ENCODE data around the gene FAM227B.

FAM227B gene

DNA sequence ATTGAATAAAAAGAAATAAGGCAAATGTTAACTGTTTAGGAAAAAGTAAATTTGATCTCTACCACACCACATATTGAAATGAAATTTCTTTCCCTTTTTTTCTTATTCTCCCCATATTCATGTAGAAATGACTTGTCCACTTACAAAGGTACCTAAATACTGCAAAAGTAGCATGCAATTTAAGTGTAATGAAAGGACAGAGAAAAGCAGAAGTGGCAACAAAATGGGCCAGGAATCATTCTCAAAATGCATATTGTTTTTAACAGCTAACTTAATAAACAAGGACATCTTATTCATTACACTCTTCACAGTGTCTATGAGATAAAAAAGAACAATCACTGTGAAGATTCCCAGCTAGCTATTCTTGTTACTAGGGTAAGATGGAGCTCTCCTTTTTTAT, 238.2 kb downstream of the FAM227B start:
- no peak for TF ChIP-seq TCF12 (IDR thresholded peaks at IDR 0.05; ENCODE audit: low read depth)
- no peak for TF ChIP-seq EP300 (IDR thresholded peaks at IDR 0.05; ENCODE audit: borderline replicate concordance)
- TF ChIP-seq, protein P1, sequence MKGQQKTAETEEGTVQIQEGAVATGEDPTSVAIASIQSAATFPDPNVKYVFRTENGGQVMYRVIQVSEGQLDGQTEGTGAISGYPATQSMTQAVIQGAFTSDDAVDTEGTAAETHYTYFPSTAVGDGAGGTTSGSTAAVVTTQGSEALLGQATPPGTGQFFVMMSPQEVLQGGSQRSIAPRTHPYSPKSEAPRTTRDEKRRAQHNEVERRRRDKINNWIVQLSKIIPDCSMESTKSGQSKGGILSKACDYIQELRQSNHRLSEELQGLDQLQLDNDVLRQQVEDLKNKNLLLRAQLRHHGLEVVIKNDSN (IDR thresholded peaks at IDR 0.05) = no peak
- TF ChIP-seq TEAD4 (IDR thresholded peaks at IDR 0.05) = no peak
- no peak for TF ChIP-seq CEBPB (IDR thresholded peaks at IDR 0.05)
- TF ChIP-seq EGR1 (IDR thresholded peaks at IDR 0.05) = no peak
- TF ChIP-seq TAF1 (IDR thresholded peaks at IDR 0.05; ENCODE audit: low read depth) = no peak
- TF ChIP-seq, protein P2, sequence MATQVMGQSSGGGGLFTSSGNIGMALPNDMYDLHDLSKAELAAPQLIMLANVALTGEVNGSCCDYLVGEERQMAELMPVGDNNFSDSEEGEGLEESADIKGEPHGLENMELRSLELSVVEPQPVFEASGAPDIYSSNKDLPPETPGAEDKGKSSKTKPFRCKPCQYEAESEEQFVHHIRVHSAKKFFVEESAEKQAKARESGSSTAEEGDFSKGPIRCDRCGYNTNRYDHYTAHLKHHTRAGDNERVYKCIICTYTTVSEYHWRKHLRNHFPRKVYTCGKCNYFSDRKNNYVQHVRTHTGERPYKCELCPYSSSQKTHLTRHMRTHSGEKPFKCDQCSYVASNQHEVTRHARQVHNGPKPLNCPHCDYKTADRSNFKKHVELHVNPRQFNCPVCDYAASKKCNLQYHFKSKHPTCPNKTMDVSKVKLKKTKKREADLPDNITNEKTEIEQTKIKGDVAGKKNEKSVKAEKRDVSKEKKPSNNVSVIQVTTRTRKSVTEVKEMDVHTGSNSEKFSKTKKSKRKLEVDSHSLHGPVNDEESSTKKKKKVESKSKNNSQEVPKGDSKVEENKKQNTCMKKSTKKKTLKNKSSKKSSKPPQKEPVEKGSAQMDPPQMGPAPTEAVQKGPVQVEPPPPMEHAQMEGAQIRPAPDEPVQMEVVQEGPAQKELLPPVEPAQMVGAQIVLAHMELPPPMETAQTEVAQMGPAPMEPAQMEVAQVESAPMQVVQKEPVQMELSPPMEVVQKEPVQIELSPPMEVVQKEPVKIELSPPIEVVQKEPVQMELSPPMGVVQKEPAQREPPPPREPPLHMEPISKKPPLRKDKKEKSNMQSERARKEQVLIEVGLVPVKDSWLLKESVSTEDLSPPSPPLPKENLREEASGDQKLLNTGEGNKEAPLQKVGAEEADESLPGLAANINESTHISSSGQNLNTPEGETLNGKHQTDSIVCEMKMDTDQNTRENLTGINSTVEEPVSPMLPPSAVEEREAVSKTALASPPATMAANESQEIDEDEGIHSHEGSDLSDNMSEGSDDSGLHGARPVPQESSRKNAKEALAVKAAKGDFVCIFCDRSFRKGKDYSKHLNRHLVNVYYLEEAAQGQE (IDR thresholded peaks at IDR 0.05; ENCODE audit: low read depth) = no peak

DNA sequence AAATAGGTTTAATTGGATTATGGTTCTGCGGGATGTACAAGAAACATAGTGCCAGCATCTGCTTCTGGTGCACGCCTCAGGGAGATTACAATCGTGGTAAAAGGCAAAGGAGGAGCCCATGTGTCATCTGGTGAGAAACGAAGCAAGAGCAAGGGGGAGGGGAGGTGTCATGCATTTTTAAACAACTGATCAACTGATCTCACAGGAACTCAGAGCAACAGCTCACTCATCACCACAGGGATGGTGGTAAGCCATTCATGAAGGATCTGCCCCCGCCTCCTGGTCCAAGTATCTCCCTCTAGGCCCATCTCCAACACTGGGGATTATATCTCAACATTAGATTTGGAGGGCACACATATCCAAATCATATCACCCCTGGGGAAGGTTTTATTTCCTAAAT, 239.7 kb downstream of the FAM227B start:
- no peak for TF ChIP-seq ZBTB7A (IDR thresholded peaks at IDR 0.05; ENCODE audit: low read depth)
- no peak for TF ChIP-seq YY1 (IDR thresholded peaks at IDR 0.05; ENCODE audit: low read depth)
- no peak for TF ChIP-seq TAF1 (IDR thresholded peaks at IDR 0.05; ENCODE audit: low read depth)

DNA sequence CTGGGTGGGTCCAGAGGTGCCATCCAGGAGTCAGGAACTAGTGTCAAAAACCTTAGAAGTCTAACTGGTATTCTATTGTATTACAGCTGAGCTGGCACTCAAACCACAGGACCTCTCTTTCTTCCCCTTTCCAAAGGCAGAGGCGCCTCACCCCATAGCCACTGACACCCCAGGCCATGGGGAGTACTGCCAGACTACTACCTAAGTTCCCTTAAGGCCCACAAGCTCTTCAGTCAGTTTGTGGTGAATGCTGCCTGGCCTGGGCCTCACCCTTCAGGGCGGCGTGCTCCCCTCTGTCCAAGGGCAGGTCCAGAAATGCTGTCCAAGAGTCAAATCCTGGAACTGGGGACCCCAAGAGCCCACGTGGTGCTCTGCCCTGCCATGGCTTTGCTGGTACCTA, 240.6 kb downstream of the FAM227B start:
- TF ChIP-seq TCF12 (IDR thresholded peaks at IDR 0.05; ENCODE audit: low read depth) = no peak
- no peak for TF ChIP-seq RAD21 (IDR thresholded peaks at IDR 0.05; ENCODE audit: low read depth)
- TF ChIP-seq TEAD4 (IDR thresholded peaks at IDR 0.05) = no peak
- TF ChIP-seq, protein P1 (IDR thresholded peaks at IDR 0.05) = no peak
- TF ChIP-seq CEBPB (IDR thresholded peaks at IDR 0.05) = no peak
- no peak for TF ChIP-seq TAF1 (IDR thresholded peaks at IDR 0.05; ENCODE audit: low read depth)
- no peak for TF ChIP-seq EGR1 (IDR thresholded peaks at IDR 0.05)
- TF ChIP-seq, protein P3, sequence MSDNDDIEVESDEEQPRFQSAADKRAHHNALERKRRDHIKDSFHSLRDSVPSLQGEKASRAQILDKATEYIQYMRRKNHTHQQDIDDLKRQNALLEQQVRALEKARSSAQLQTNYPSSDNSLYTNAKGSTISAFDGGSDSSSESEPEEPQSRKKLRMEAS (IDR thresholded peaks at IDR 0.05) = no peak
- TF ChIP-seq, protein P2 (IDR thresholded peaks at IDR 0.05; ENCODE audit: low read depth) = no peak

DNA sequence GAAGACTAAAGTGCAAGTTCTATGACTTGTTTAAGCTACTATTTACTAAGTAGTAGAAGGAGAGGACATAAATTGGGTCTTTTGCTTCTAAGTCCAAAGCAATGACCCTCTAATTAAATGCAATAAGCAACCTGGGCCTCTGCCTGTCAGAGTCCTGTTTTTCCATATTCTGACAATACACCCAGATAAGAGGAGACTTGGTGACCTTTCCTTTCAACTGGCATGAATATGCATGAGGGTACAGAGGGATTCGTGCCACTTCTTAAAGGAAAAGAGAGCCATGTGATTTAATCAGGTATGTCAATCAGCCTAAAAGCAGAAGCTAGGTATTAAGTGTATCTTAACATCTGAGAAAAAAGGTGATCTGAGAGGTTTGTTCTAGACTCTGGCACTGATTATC, 248.3 kb downstream of the FAM227B start:
- TF ChIP-seq TCF12 (IDR thresholded peaks at IDR 0.05; ENCODE audit: low read depth) (no peak), CREB1 (IDR thresholded peaks at IDR 0.05; ENCODE audit: low read depth) (no peak), YY1 (IDR thresholded peaks at IDR 0.05; ENCODE audit: low read depth) (no peak), FOXM1 (IDR thresholded peaks at IDR 0.05; ENCODE audit: borderline replicate concordance, low read depth) (no peak), TAF1 (IDR thresholded peaks at IDR 0.05; ENCODE audit: low read depth) (no peak), TEAD4 (IDR thresholded peaks at IDR 0.05) (no peak)
- TF ChIP-seq, protein P1 (IDR thresholded peaks at IDR 0.05) = no peak
- TF ChIP-seq, protein P3 (IDR thresholded peaks at IDR 0.05) = no peak

DNA sequence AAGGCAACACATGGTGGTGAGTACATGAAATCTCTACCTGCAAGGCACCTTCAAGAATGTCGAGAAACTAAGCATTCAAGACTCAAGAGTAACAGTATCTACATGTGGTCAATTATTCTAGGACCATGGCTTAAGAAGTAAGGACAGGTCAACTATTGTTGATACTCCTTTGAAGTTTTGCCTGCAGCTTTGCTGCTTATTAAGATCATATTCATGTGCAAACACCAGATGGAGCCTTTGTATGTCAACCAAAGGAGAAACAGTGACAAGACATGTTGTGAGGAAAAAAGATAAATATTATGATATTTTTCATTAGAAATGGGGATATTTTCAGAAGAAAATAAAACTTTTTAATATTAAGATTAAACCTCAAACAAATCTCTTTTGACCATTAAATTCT, 249.8 kb downstream of the FAM227B start:
- TF ChIP-seq YY1 (IDR thresholded peaks at IDR 0.05; ENCODE audit: low read depth) (no peak), RAD21 (IDR thresholded peaks at IDR 0.05; ENCODE audit: low read depth) (peak; percentile 27; the same call in 1 of the 2 replicates)

DNA sequence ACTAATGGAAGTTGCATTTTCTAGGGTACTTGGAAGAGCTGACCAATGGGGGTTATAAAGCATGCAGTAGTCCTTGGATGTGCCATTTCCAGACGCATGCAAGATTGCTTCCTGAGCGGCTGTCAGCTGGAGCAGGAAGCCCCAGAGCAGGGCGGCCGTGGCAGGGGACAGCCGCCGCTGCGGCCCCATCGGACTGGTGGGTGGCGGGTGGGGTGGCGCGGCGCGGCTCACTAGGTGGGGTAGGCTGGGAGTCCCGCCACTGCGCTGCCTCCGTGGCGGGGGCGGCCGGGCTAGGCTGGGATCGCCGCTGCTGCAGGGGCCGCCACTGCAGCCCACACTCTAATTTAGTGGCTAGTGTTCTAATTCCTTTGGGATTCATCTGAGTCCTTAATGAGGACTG, 254.1 kb downstream of the FAM227B start:
- TF ChIP-seq FOXM1 (IDR thresholded peaks at IDR 0.05; ENCODE audit: borderline replicate concordance, low read depth) (no peak), CREB1 (IDR thresholded peaks at IDR 0.05; ENCODE audit: low read depth) (no peak), TCF12 (IDR thresholded peaks at IDR 0.05; ENCODE audit: low read depth) (no peak), EP300 (IDR thresholded peaks at IDR 0.05; ENCODE audit: borderline replicate concordance) (no peak), RAD21 (IDR thresholded peaks at IDR 0.05; ENCODE audit: low read depth) (no peak), YY1 (IDR thresholded peaks at IDR 0.05; ENCODE audit: low read depth) (no peak), CEBPB (IDR thresholded peaks at IDR 0.05) (no peak), TAF1 (IDR thresholded peaks at IDR 0.05; ENCODE audit: low read depth) (no peak), ZBTB7A (IDR thresholded peaks at IDR 0.05; ENCODE audit: low read depth) (no peak), TEAD4 (IDR thresholded peaks at IDR 0.05) (no peak), EGR1 (IDR thresholded peaks at IDR 0.05) (no peak), NFIC (IDR thresholded peaks at IDR 0.05) (no peak)
- TF ChIP-seq, protein P1 (IDR thresholded peaks at IDR 0.05) = no peak
- TF ChIP-seq, protein P3 (IDR thresholded peaks at IDR 0.05) = no peak
